ENCODE results near the gene SYNJ1.
"Not testable (repeated sequence)": the region's sequence is repeated elsewhere in the genome, so short reads cannot be mapped to it uniquely, and the experiment has no call there.

Gene SYNJ1

DNA sequence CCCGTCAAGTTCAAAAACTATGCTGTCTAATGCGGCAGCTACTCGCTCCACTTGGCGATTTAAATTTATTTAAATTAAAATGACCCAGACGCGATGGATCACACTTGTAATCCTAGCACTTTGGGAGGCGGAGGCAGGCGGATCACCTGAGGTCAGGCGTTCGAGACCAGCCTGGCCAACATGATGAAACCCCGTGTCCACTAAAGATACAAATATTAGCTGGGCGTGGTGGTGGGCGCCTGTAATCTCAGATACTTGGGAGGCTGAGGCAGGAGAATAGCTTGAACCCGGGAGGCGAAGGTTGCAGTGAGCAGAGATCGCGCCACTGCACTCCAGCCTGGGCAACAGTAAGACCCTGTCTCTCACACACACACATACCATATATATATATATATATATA, 116.9 kb downstream of the SYNJ1 start:
- DNase-seq = not testable (repeated sequence)

DNA sequence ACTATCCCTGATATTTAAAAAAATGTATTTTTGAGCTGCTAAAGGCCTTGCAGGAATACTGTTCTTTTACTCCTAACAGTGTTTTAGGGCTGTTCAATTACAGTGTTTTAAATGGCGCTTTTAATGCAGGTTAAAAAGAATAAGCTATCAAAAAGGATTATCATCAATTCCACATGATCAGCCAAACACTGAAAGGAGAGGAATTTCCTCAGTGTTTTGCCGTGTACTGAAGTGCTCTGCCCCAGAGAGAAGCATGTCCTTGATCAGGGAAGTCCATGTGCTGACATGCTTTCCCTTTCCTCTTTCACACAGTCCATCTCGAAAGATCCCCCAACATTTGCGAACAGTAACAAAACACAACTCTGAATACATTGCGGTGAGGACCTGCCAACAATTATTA, 119.0 kb downstream of the SYNJ1 start:
- DNase-seq = no peak

DNA sequence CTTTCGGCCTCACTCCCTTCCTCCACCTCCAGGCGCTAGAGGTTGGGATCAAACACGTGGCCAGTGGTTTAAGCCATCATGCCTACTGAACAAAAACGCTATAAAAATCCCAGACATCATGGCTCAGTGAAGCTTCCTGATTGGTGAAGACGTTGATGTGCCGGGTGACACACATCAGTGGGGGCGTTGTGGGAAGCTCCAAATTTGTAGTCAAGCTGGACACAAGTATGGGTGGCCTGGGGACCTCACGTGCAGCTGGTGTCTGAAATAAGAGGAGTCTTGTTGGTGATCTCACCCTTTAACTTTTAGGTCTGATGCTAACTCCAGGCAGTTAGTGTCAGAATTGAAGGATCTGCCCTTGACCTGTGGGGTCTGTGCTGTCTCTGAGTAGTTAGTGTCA, 122.3 kb downstream of the SYNJ1 start:
- DNase-seq = no peak

DNA sequence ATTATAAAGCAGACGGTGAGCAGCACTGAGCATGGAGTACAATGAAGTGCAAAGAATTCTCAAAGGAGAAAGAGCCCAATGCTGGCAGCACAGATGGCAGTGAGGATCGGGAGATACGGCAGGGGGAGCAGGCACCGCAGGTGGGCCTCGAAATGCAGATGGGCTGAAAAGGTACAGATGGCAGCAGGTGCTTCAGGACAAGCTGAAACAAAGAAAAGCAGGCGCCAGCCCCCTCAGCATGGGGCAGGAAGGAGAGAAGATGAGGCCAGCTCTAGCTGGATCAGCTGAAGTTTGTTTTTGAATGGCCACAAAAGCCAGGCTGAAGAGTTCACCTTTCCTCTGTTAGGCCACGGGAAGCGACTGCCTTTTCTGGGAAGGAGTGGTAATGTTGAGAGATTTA, 123.3 kb downstream of the SYNJ1 start:
- DNase-seq = no peak

DNA sequence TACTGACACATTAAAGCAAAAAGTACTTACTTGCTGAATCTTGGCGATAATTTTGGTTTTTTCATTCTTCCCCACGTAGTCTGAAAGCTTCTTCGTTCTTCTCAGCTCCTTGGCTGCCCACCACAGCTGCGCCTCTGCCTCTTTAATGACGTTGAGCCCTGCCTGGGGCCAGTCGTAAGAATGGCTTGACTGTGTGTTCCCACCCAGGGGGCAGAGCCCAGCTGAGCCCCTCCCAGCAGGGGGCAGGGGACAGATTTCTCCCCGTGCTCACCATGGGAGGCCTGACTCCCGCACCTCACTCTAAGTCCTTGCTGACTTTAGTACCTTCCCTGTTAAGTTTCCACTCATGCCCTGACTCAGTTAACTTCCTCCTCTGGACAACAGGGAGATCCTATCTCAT, 124.7 kb downstream of the SYNJ1 start:
- DNase-seq = no peak

DNA sequence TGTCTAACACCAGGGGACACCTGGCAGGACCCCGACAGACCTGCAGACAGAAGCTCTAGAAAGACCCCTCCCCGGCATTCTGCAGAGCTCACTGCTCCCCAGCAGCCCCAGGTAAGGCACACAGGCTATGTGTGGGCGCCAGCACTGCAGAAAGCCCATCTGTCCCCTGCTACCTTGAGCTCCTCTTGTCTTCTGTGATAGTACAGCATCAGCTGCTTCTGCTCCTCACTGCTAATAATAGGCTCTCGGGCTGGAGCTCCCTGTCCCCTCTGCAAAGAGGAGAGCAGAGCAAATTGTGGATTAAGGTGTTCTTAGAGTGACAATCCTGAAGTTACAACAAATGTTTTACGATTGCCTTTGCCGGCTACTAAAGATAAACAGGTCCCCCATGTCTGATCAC, 125.7 kb downstream of the SYNJ1 start:
- DNase-seq = no peak

DNA sequence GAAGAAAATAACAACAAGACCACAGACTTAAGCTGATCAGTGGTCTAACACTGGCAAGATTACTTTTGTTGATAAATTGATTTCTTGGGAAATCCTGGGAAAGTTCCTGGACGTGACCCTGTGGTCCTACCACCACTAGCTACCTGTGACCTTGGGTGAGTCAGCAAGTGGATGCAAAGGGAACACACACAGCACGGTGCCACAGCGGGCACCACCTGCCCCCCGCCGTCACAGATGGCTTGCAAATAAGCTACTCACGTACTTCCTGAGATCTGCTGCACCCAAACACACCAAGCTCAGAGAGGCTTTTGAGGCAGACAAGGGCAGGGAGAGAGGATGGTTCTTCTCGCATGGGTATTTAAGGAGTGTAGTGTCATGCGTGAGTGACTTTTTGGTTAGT, 128.3 kb downstream of the SYNJ1 start:
- no peak for DNase-seq

DNA sequence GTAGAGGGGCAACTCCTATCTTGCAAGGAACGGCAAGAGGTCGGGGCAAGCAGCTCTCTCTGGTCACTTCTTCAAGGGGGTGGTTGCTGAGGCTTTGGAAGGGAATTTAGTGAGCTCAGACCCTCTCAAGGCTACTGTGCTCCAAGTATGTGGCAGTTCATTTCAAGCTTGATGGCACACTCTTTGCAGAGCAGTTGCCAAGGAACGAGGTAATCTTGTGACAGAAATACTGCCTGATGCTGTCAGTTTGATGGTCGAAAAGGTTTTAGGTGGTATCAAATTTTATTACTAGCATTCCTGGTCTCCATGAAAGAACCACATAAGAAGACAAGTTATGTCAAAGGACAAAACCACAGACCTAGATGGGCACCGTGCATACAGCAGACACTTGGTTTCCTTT, 128.7 kb downstream of the SYNJ1 start:
- no peak for DNase-seq

DNA sequence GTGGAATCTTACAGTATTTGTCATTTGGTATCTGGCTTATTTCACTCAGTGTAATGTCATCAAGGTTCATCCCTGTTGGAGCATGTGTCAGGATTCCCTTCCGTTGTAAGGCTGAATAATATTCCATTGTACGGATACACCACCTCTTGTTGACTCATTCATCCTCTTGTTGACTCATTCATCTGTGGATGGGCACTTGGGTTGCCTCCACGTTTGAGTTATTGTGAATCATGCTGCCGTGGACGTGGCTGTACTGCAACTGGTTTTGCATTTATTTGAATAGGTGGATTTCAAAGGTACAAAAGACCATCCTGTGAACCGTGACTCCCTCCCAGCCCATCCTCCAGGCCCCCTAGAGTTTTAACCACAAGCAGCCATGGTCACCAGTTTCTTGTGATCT, 130.6 kb downstream of the SYNJ1 start:
- DNase-seq = no peak

DNA sequence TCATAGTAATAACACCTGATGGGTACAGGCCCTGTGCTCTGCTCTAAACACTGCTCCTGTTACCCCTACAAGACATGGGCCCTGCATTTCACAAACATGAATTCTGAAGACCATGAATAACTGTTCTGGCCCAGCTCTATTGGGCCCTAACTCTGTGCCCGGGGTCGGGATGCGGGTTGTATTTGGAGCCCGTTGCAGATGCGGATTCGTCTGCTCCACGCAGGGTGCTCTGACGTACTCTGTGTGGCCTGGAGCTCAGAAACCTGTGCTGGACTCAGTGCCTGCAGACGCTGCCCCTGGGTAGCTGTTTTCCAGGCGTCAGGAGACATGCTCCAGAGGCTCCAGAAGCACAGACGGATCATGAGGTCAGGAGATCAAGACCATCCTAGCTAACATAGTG, 132.4 kb downstream of the SYNJ1 start:
- no peak for DNase-seq

DNA sequence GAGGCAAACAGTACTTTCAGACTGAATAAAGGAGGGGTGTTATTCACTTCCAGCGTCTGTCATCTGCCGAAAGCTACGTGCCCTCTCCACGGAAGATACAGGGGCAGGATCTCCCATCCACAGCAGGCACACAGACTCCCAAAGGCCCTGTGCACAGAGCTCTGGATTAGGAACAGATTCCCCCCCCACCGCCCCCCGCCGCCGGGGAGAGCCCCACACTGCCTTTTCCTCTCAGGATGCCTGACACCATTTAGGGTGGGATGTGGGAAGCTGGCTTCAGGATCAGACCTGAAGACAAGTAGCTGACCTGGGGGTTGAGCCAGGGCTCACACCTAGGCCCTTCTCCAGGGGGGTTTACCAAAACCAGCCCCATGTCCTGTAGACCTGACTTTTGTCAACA, 134.1 kb downstream of the SYNJ1 start:
- DNase-seq = no peak

DNA sequence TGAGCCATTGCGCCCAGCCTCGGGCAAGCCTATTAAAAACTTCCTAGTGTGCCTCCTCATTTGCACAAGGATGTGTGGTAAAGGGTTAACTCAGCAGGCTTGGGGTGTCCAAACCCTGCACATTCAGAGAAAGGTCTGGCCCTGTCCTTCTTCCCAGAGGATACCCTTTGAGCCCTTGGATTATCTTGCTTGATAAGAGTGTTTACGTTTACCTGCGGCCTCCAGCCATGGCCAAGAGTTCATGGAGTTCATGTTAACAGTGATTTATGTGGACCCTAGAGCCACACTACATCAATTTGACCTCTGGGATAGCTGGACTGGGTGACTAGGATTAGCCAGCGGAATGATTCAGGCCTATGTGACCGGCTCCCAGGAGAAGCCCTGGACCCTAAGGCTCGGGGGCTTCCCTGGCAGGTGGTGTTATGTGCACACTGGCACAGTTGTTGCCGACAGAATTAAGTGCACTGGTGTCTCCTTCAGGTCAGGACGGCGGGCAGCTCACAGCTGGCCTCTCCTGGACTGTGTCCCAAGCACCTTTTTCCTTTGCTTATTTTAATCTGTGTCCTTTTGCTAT, 134.8 kb downstream of the SYNJ1 start:
- DNase-seq = no peak

DNA sequence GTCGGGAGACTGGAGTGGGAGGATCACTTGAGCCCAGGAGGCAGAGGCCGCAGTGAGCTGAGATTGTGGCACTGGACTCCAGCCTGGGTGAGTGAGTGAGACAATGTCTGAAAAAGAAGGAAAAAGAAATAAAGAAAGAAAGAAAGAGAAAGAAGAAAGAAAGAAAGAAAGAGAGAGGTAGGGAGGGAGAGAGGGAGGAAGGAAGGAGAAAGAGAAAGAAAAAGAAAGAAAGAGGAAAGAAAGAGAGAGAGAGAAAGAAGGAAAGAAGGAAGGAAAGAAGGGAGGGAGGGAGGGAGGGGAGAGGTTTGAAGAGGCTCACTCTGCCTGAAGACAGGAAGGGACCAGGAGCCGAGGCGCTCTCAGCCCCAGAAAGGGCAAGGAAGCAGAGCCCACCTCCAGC, 137.7 kb downstream of the SYNJ1 start:
- DNase-seq = no peak

DNA sequence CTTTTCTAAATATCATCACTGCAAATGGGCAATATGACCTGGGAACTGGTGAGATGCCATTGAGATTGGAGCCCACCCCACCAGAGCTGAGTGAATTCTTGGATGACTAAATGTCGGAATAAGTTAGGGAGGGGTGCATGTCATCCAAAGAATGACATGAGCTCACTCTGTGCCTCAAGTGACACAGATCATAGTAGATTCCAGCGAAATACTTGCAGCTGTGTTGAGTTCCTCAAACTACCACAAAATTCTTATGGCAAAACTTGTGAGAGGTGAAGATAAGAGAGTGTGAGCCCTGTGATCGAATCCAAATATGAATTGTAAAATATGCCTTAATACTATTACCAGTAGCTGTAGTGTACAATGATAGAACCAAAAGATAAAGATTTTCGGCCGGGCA, 140.2 kb downstream of the SYNJ1 start:
- no peak for DNase-seq

DNA sequence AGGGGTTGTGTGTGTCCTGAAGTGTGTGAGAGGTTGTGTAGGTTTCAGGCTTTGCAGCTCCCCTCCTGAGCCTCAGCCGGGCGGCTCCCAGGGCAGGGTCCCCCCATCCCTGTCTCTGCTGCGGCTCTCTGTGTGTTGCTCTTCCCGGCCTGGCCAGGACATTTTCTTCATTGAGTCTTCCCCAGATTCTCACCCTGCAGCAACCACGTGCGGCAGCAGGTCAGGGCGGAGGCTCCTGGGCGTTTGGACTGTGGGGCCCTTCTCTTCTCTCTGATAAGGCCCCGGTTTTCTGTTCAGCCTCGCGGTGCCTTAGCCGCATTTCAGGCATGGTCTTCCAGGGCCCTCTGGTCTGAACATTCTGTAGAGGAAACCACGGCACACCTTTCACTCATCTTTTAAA, 140.7 kb downstream of the SYNJ1 start:
- no peak for DNase-seq

DNA sequence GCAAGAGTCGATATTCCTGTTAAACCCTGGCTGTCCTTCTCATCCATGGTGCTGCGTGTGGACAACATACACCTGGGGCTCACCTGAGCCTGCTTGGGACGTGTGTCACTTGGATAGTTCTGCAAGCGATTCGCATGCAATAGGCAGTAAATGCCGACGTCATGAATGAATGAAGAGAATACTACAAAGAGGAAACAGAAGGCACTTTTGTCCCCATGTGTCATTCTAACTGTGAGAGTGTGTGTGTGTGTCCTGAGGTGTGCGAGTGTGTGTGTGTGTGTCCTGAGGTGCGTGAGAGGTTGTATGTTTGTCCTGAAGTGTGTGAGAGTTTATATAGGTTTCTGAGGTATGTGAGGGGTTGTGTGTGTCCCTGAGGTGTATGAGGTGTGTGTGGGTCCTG, 141.8 kb downstream of the SYNJ1 start:
- DNase-seq = no peak

DNA sequence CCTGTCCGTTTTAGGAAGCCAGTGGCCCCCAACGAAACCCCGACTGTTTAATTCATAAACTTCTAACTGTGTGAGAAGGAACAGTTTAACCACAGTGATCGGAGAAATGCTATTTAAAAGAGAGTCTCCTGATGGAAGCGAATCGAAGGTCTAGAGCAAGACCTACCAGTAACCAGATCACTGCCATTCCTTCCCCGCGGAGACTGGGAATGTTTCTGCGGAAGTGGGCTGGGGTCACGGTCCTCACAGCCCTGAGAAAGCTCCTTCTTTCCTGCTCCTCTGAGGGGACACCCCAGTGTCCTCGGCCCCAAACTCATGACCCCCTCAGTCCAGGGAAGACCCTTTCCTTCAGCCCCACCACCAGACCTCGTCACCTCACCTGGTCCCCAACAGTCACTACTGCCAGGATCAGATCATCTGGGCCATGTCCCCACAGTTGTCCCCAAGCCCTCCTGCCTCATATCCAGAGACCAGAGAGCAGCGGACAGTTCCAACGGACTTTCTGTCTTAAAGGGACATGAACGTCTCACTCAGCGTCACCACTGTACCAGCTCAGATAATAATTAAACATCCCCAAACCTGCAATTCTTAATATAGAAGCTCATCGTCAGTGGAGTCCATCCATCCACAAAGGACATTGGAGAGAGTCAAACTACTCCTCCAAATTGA, 142.6 kb downstream of the SYNJ1 start, which contains the start of gene TCP10L:
Gene TCP10L (minus strand): TSS at position 482 of the 669 bp plus-strand sequence. CDS start 1,219 bp downstream, outside the sequence.
- no peak for DNase-seq

DNA sequence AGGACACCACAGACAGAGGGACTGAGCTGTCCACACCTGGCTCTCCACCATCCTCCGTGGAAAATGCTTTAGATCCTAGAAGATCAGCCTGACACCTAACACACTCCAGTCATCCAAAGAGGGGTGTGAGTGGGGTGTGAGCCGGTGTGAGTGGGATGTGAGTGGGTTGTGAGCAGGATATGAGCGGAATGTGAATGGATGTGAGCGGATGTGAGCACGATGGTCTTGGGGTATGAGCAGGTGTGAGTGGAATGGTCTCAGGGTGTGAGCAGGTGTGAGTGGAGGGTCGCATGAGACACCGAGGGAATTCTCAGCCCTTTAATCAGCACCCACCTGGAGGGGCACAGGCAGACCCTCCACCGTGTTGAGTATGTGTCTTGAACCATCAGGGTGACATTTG, 143.3 kb downstream of the SYNJ1 start:
- no peak for DNase-seq

DNA sequence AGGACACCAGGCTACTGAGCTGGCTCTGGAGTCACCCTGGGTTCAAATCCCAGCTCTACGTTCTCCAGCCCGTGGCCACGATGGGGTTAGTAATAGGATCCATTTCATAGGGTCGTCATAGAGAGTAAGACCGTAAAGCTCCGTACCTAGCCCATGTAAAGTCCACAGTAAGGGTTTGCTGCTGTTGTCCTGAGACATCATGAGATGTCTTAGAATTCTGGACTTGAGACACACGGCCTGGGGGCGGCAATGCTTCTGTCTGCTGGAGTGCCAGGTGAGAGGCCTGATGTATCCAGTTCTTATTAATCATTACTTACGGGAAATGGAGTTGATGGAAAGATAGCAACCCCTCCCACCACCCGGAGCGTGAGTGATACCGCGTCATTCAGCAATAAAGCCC, 146.1 kb downstream of the SYNJ1 start:
- DNase-seq = no peak

DNA sequence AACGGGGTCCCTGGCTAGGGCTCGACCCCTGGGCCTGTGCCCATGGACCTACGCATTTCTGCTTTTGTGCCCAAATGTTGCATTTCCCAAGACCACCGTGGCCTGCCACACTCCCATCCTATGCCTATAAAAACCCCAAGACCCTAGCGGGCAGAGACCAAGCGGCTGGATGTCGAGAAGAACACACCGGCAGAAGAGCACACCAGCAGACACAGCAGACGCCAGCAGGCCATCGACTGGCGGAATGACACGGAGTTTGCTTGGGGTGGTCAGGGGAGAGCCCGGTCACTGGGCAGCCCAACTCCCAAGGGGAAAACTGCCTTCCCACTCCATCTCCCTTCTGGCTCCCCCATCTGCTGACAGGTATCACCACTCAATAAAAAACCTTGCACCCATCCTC, 146.9 kb downstream of the SYNJ1 start:
- no peak for DNase-seq

Measured in NCI-H1930 (cell line).